ENCODE measurements around the gene SH3RF3.

The SH3RF3 gene

GRCh38 chr2:109378682-109379081 is 249.7 kb downstream of the SH3RF3 start:
- Mint-ChIP-seq H3K4me1 (no peaks in the 10 kb centered on the region), H3K27me3 (peaks cover 33% of the 10 kb centered on the region), H3K9me3 (no peaks in the 10 kb centered on the region), H3K4me3 (no peak overlapping the region), H3K27ac (ENCODE audit: low read depth) (no peak overlapping the region), H3K36me3 (ENCODE audit: insufficient read depth) (peaks cover 2% of the 10 kb centered on the region)
- ATAC-seq (replicated peaks; ENCODE audit: extremely low read depth, poor library complexity, severe bottlenecking) = no peak
- no peak for DNase-seq (ENCODE audit: low spot score in 2 of 2)

- H3K27ac Mint-ChIP-seq (ENCODE audit: low read depth) = no peak overlapping the region
- H3K4me1 Mint-ChIP-seq = no peaks in the 10 kb centered on the region
- no peaks in the 10 kb centered on the region for H3K9me3 Mint-ChIP-seq
- ATAC-seq (replicated peaks; ENCODE audit: extremely low read depth, poor library complexity, severe bottlenecking) (no peak), DNase-seq (ENCODE audit: low spot score in 2 of 2) (no peak)
- peaks cover 34% of the 10 kb centered on the region for H3K27me3 Mint-ChIP-seq
- no peak overlapping the region for H3K4me3 Mint-ChIP-seq
- H3K36me3 Mint-ChIP-seq (ENCODE audit: insufficient read depth) = peaks cover 2% of the 10 kb centered on the region
Measured at GRCh38 chr2:109379507-109379906, 250.5 kb downstream of the SH3RF3 start.

GRCh38 chr2:109380502-109381326 is 251.7 kb downstream of the SH3RF3 start:
- no peak for ATAC-seq (replicated peaks; ENCODE audit: extremely low read depth, poor library complexity, severe bottlenecking)
- no peak for DNase-seq (ENCODE audit: low spot score in 2 of 2)
- Mint-ChIP-seq H3K9me3 (no peaks in the 10 kb centered on the region), H3K36me3 (ENCODE audit: insufficient read depth) (peaks cover 2% of the 10 kb centered on the region), H3K4me1 (no peaks in the 10 kb centered on the region), H3K4me3 (no peak overlapping the region), H3K27me3 (peaks cover 35% of the 10 kb centered on the region), H3K27ac (ENCODE audit: low read depth) (no peak overlapping the region)

- ATAC-seq (replicated peaks; ENCODE audit: extremely low read depth, poor library complexity, severe bottlenecking) = no peak
- peaks cover 35% of the 10 kb centered on the region for H3K27me3 Mint-ChIP-seq
- peaks cover 2% of the 10 kb centered on the region for H3K36me3 Mint-ChIP-seq (ENCODE audit: insufficient read depth)
- DNase-seq (ENCODE audit: low spot score in 2 of 2) = no peak
- no peaks in the 10 kb centered on the region for H3K4me1 Mint-ChIP-seq
- H3K4me3 Mint-ChIP-seq = no peak overlapping the region
- H3K9me3 Mint-ChIP-seq = no peaks in the 10 kb centered on the region
- no peak overlapping the region for H3K27ac Mint-ChIP-seq (ENCODE audit: low read depth)
Measured at GRCh38 chr2:109381327-109381820, 252.4 kb downstream of the SH3RF3 start.

GRCh38 chr2:109382226-109382895 is 253.4 kb downstream of the SH3RF3 start:
- Mint-ChIP-seq H3K4me3 (no peak overlapping the region), H3K27me3 (peaks cover 35% of the 10 kb centered on the region)

GRCh38 chr2:109382951-109383350 is 253.9 kb downstream of the SH3RF3 start:
- H3K4me1 Mint-ChIP-seq = no peaks in the 10 kb centered on the region
- no peaks in the 10 kb centered on the region for H3K9me3 Mint-ChIP-seq
- ATAC-seq (replicated peaks; ENCODE audit: extremely low read depth, poor library complexity, severe bottlenecking) (no peak), DNase-seq (ENCODE audit: low spot score in 2 of 2) (no peak)
- no peaks in the 10 kb centered on the region for H3K36me3 Mint-ChIP-seq (ENCODE audit: insufficient read depth)
- no peak overlapping the region for H3K27ac Mint-ChIP-seq (ENCODE audit: low read depth)
- no peak overlapping the region for H3K4me3 Mint-ChIP-seq
- peaks cover 35% of the 10 kb centered on the region for H3K27me3 Mint-ChIP-seq

More at GRCh38 chr2:109382226-109382895, 253.4 kb downstream of the SH3RF3 start:
- Mint-ChIP-seq H3K9me3 (no peaks in the 10 kb centered on the region), H3K27ac (ENCODE audit: low read depth) (no peak overlapping the region), H3K4me1 (no peaks in the 10 kb centered on the region), H3K36me3 (ENCODE audit: insufficient read depth) (peaks cover under 1% of the 10 kb centered on the region)
- DNase-seq (ENCODE audit: low spot score in 2 of 2) (no peak), ATAC-seq (replicated peaks; ENCODE audit: extremely low read depth, poor library complexity, severe bottlenecking) (no peak)

GRCh38 chr2:109383505-109384307 is 254.7 kb downstream of the SH3RF3 start:
- Mint-ChIP-seq H3K9me3 (no peaks in the 10 kb centered on the region), H3K27me3 (peaks cover 29% of the 10 kb centered on the region), H3K36me3 (ENCODE audit: insufficient read depth) (no peaks in the 10 kb centered on the region), H3K4me1 (no peaks in the 10 kb centered on the region), H3K27ac (ENCODE audit: low read depth) (no peak overlapping the region), H3K4me3 (no peak overlapping the region)
- DNase-seq (ENCODE audit: low spot score in 2 of 2) = no peak
- ATAC-seq (replicated peaks; ENCODE audit: extremely low read depth, poor library complexity, severe bottlenecking) = no peak

GRCh38 chr2:109384308-109385271 is 255.6 kb downstream of the SH3RF3 start:
- no peak overlapping the region for H3K4me3 Mint-ChIP-seq
- no peak for DNase-seq (ENCODE audit: low spot score in 2 of 2)
- H3K36me3 Mint-ChIP-seq (ENCODE audit: insufficient read depth) = no peaks in the 10 kb centered on the region
- H3K4me1 Mint-ChIP-seq = no peaks in the 10 kb centered on the region
- H3K27ac Mint-ChIP-seq (ENCODE audit: low read depth) = no peak overlapping the region
- ATAC-seq (replicated peaks; ENCODE audit: extremely low read depth, poor library complexity, severe bottlenecking) = no peak
- no peaks in the 10 kb centered on the region for H3K9me3 Mint-ChIP-seq
- H3K27me3 Mint-ChIP-seq = peaks cover 26% of the 10 kb centered on the region

GRCh38 chr2:109385506-109385905 is 256.5 kb downstream of the SH3RF3 start:
- no peaks in the 10 kb centered on the region for H3K9me3 Mint-ChIP-seq
- no peaks in the 10 kb centered on the region for H3K4me1 Mint-ChIP-seq
- no peak overlapping the region for H3K4me3 Mint-ChIP-seq
- ATAC-seq (replicated peaks; ENCODE audit: extremely low read depth, poor library complexity, severe bottlenecking) (no peak), DNase-seq (ENCODE audit: low spot score in 2 of 2) (no peak)
- H3K27me3 Mint-ChIP-seq = peaks cover 33% of the 10 kb centered on the region
- H3K27ac Mint-ChIP-seq (ENCODE audit: low read depth) = no peak overlapping the region
- no peaks in the 10 kb centered on the region for H3K36me3 Mint-ChIP-seq (ENCODE audit: insufficient read depth)

GRCh38 chr2:109386004-109386695 is 257.1 kb downstream of the SH3RF3 start:
- H3K4me1 Mint-ChIP-seq = no peaks in the 10 kb centered on the region
- DNase-seq (ENCODE audit: low spot score in 2 of 2) (no peak), ATAC-seq (replicated peaks; ENCODE audit: extremely low read depth, poor library complexity, severe bottlenecking) (no peak)
- no peaks in the 10 kb centered on the region for H3K36me3 Mint-ChIP-seq (ENCODE audit: insufficient read depth)
- no peak overlapping the region for H3K27ac Mint-ChIP-seq (ENCODE audit: low read depth)
- no peak overlapping the region for H3K4me3 Mint-ChIP-seq
- no peaks in the 10 kb centered on the region for H3K9me3 Mint-ChIP-seq
- H3K27me3 Mint-ChIP-seq = peaks cover 40% of the 10 kb centered on the region

- H3K27ac Mint-ChIP-seq (ENCODE audit: low read depth) = no peak overlapping the region
Measured at GRCh38 chr2:109387221-109387735, 258.3 kb downstream of the SH3RF3 start.

More at GRCh38 chr2:109387221-109387735, 258.3 kb downstream of the SH3RF3 start:
- ATAC-seq (replicated peaks; ENCODE audit: extremely low read depth, poor library complexity, severe bottlenecking) = no peak
- no peaks in the 10 kb centered on the region for H3K36me3 Mint-ChIP-seq (ENCODE audit: insufficient read depth)
- no peaks in the 10 kb centered on the region for H3K9me3 Mint-ChIP-seq
- H3K4me3 Mint-ChIP-seq = no peak overlapping the region
- no peaks in the 10 kb centered on the region for H3K4me1 Mint-ChIP-seq
- DNase-seq (ENCODE audit: low spot score in 2 of 2) = no peak
- H3K27me3 Mint-ChIP-seq = peaks cover 30% of the 10 kb centered on the region
